GM21526 (cell line): ENCODE results near the gene PAQR5.

Experiments used
- ATAC-seq: cut with Tn5 transposase; IDR thresholded peaks from one replicate; pipeline ENCODE4 v1.9.1; 2021; ENCODE audit warnings: moderate library complexity; ENCODE audit not compliant: unreplicated experiment, low FRiP score

The PAQR5 gene

GRCh38 chr15:69452692-69453521, 154.2 kb downstream of the PAQR5 start, which contains the start of gene RPLP1:
RPLP1 (plus strand) TSS chr15:69452818; CDS start chr15:69452949, 131 bp downstream.
- ATAC-seq, result peak; percentile 75

DNA sequence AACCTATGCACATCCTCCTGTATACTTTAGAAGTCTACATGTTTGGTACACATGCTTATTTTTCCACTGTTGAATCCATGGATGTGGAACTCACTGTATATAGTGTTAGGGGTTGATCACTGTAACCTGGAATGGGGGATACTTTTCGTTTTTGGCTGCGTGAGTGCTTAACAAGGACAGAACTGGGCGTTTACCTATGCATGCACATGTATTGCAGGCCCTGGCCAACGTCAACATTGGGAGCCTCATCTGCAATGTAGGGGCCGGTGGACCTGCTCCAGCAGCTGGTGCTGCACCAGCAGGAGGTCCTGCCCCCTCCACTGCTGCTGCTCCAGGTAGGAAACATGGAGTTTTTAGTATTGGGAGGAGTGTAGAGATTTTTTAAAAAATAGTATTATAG, 156.2 kb downstream of the PAQR5 start:
- no peak for ATAC-seq

- ATAC-seq, result no peak
Measured at GRCh38 chr15:69456208-69457166, 157.8 kb downstream of the PAQR5 start.
